ENCODE measurements around the gene FAM228A. TPM values are rescaled to one million over a fixed set of nuclear protein-coding genes. Genes with fewer than 3 reads are reported as not detected.

FAM228A gene
- total and polyA plus RNA-seq, 2 of the 4 experiments (the other 2 are of a cell fraction), result not detected

DNA sequence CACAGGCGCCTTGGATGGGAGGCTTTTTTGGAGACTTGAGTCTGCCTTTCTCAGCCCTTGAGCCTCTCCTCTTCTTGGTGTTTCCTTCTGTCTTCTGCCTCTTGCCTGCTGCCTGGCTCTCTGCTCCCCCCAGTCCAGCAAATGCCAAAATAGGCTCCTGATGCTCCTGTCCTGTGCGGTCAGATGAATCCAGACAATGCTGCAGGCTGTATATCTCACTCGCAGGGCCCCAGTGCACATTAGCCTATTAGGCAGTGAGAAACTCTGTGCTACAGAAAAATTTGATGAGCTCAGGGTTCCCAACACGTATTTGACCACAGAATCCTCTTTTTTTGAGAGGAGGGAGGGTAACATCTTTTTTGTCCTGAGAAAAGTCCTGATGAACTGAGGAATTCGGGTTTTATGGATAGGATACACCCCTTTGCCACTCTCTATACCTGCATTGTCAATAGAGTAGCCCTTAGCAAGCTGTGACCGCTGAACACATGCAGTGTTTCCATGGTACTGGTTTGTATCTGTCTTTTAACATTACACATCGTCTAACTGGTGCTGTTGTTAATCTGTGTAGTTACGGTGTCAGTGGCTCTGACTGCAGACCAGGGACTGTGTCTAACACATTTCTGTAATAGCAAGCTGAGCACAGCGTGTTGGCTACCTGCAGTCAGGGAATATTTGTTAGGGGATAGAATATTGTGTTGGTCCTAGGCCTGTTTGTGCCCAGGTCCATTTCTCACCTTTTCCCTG is 50.8 kb downstream of the FAM228A start:
- CTCF ChIA-PET, result no interaction called here
- DNase-seq, result no peak
- no peak for ATAC-seq (ENCODE audit: low read depth)

More for the DNA sequence above, 50.8 kb downstream of the FAM228A start:
- H2BK5ac ChIP-seq (ENCODE audit: low read depth, low read length, poor library complexity, severe bottlenecking), result no peak overlapping the region
- H2AK5ac ChIP-seq (ENCODE audit: low read depth, low read length), result no peak overlapping the region
- intact Hi-C loops (cut with micrococcal nuclease), result no loop called here
- H2AFZ ChIP-seq (replicated peaks; ENCODE audit: low read length, poor library complexity), result no peak overlapping the region
- H4K5ac ChIP-seq (ENCODE audit: low read depth, low read length), result no peak overlapping the region
- no peak overlapping the region for H3K4me2 ChIP-seq (ENCODE audit: low read depth, low read length)
- in situ Hi-C loops (cut with MboI; ENCODE audit: low sequenced_read_pairs), result no loop called here
- H2BK15ac ChIP-seq (ENCODE audit: low read depth, low read length), result no peak overlapping the region
- no peaks in the 10 kb centered on the region for H3K27me3 ChIP-seq (ENCODE audit: control insufficient read depth, insufficient read depth, low read length)
- WGBS, 2 experiments (ENCODE audit: extremely low coverage in 2 of 2, insufficient read length in 1 of 2), result 86% methylated on average over 1 of the region's 9 CpGs; no CpG with 5 or more reads in 1 of the 2 experiments
- no peak overlapping the region for H3K4ac ChIP-seq (ENCODE audit: low read depth, low read length)
- no peak overlapping the region for H4K8ac ChIP-seq (ENCODE audit: low read depth in 2 of 2, low read length in 2 of 2)
- dilution Hi-C loops (cut with HindIII; ENCODE audit: low sequenced_read_pairs, unreplicated experiment), result no loop called here
- no peak overlapping the region for H3K23ac ChIP-seq (ENCODE audit: low read depth, low read length)
- no peak overlapping the region for H3K27ac ChIP-seq (ENCODE audit: insufficient read depth, low read length)
- no TSS peak for BruUV-seq (replicated peaks)
- POLR2A ChIA-PET (ENCODE audit: unreplicated experiment), result no interaction called here
- 0 out of 2 replicates have a peak, but pooled peaks cover 1% of the 10 kb centered on the region for H3K9me1 ChIP-seq (ENCODE audit: insufficient read depth, low read length)
- H3K9me3 ChIP-seq (ENCODE audit: control insufficient read depth, insufficient read depth, low read length), result no peaks in the 10 kb centered on the region
- H3K4me1 ChIP-seq (ENCODE audit: control insufficient read depth, insufficient read depth, low read length), result no peaks in the 10 kb centered on the region
- H2AK9ac ChIP-seq (replicated peaks; ENCODE audit: low read depth, low read length, poor library complexity), result no peak overlapping the region
- no peak overlapping the region for H4K91ac ChIP-seq (ENCODE audit: insufficient read depth, low read depth, low read length)
- TF ChIP-seq, protein P1, sequence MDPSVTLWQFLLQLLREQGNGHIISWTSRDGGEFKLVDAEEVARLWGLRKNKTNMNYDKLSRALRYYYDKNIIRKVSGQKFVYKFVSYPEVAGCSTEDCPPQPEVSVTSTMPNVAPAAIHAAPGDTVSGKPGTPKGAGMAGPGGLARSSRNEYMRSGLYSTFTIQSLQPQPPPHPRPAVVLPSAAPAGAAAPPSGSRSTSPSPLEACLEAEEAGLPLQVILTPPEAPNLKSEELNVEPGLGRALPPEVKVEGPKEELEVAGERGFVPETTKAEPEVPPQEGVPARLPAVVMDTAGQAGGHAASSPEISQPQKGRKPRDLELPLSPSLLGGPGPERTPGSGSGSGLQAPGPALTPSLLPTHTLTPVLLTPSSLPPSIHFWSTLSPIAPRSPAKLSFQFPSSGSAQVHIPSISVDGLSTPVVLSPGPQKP (IDR thresholded peaks at IDR 0.05; ENCODE audit: borderline replicate concordance, low read depth, low read length), result no peak
- TF ChIP-seq, protein P2, sequence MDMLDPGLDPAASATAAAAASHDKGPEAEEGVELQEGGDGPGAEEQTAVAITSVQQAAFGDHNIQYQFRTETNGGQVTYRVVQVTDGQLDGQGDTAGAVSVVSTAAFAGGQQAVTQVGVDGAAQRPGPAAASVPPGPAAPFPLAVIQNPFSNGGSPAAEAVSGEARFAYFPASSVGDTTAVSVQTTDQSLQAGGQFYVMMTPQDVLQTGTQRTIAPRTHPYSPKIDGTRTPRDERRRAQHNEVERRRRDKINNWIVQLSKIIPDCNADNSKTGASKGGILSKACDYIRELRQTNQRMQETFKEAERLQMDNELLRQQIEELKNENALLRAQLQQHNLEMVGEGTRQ (IDR thresholded peaks at IDR 0.05; ENCODE audit: low read depth, low read length), result no peak
- TF ChIP-seq, protein P3, sequence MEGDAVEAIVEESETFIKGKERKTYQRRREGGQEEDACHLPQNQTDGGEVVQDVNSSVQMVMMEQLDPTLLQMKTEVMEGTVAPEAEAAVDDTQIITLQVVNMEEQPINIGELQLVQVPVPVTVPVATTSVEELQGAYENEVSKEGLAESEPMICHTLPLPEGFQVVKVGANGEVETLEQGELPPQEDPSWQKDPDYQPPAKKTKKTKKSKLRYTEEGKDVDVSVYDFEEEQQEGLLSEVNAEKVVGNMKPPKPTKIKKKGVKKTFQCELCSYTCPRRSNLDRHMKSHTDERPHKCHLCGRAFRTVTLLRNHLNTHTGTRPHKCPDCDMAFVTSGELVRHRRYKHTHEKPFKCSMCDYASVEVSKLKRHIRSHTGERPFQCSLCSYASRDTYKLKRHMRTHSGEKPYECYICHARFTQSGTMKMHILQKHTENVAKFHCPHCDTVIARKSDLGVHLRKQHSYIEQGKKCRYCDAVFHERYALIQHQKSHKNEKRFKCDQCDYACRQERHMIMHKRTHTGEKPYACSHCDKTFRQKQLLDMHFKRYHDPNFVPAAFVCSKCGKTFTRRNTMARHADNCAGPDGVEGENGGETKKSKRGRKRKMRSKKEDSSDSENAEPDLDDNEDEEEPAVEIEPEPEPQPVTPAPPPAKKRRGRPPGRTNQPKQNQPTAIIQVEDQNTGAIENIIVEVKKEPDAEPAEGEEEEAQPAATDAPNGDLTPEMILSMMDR (conservative IDR thresholded peaks at IDR 0.05; ENCODE audit: low read depth, low read length), result no peak
- no peak for TF ChIP-seq SMC3 (IDR thresholded peaks at IDR 0.05; ENCODE audit: low read depth, low read length)
- no peak for TF ChIP-seq RAD21 (IDR thresholded peaks at IDR 0.05; ENCODE audit: low read length)
- TF ChIP-seq RFX5 (IDR thresholded peaks at IDR 0.05; ENCODE audit: low read depth, low read length), result no peak
- no peak for TF ChIP-seq BHLHE40 (IDR thresholded peaks at IDR 0.05; ENCODE audit: low read depth, low read length)
- no peak for TF ChIP-seq MXI1 (IDR thresholded peaks at IDR 0.05; ENCODE audit: borderline replicate concordance, low read depth, low read length)
- no peak for TF ChIP-seq RCOR1 (IDR thresholded peaks at IDR 0.05; ENCODE audit: insufficient replicate concordance, low read length)
- TF ChIP-seq NFE2L2 (IDR thresholded peaks at IDR 0.05; ENCODE audit: low read depth, low read length), result no peak
- TF ChIP-seq POLR2A (IDR thresholded peaks at IDR 0.05; ENCODE audit: low read depth, low read length), result no peak
- TF ChIP-seq MAZ (IDR thresholded peaks at IDR 0.05; ENCODE audit: borderline replicate concordance, low read depth, low read length), result no peak
- no peak for TF ChIP-seq MAFK (IDR thresholded peaks at IDR 0.05; ENCODE audit: low read depth, low read length)
- no peak for TF ChIP-seq FOS (IDR thresholded peaks at IDR 0.05; ENCODE audit: low read depth, low read length)
- TF ChIP-seq CHD1 (IDR thresholded peaks at IDR 0.05; ENCODE audit: low read depth, low read length), result no peak
- no peak for TF ChIP-seq CEBPB (IDR thresholded peaks at IDR 0.05; ENCODE audit: low read depth, low read length)
- no peak overlapping the region for H2BK120ac ChIP-seq (ENCODE audit: low read depth, low read length)
- no peak overlapping the region for H3K9ac ChIP-seq (ENCODE audit: low read depth, low read length)
- no peak overlapping the region for H3K18ac ChIP-seq (ENCODE audit: low read depth, low read length)
- no peak overlapping the region for H3K56ac ChIP-seq (ENCODE audit: extremely low read depth, insufficient read depth, low read length)
- H3K79me1 ChIP-seq (ENCODE audit: low read depth in 1 of 2, low read length in 2 of 2), result no peaks in the 10 kb centered on the region
- peaks cover 1% of the 10 kb centered on the region; the same call in 1 of the 2 replicates for H3K36me3 ChIP-seq (ENCODE audit: control insufficient read depth, insufficient read depth, low read length)
- no peaks in the 10 kb centered on the region for H4K20me1 ChIP-seq (ENCODE audit: insufficient read depth, low read length)
- H2BK20ac ChIP-seq (ENCODE audit: low read depth, low read length), result no peak overlapping the region
- no peak overlapping the region for H3K4me3 ChIP-seq (ENCODE audit: insufficient read depth, low read depth, low read length)
- H3K14ac ChIP-seq (replicated peaks; ENCODE audit: low read depth, low read length), result no peak overlapping the region
